GM12891 (cell line): ENCODE results near the gene GSDMA.
A peak's percentile ranks its signal among the peaks of the same experiment; 100 is the strongest.

ENCODE experiments used
- DNase-seq: peaks from one replicate; pipeline ENCODE4 v3.0.0; 2011; ENCODE audit warnings: low spot score; ENCODE audit not compliant: insufficient read length
- FAIRE-seq: peaks from 2 replicates; lab custom pipeline; 2011; peaks lifted over from hg19 to GRCh38; lab: Jason Lieb, UNC
- PAX5 ChIP-seq: IDR thresholded peaks from 2 replicates; pipeline ENCODE4 v1.6.1; 2011; ENCODE audit warnings: low read length, moderate library complexity, mild to moderate bottlenecking; ENCODE audit not compliant: insufficient read depth, severe bottlenecking
- POLR2A ChIP-seq: IDR thresholded peaks from 2 replicates; pipeline ENCODE4 v1.6.1; 2011; ENCODE audit warnings: low read depth, low read length, control low read depth
- POLR2AphosphoS5 ChIP-seq: IDR thresholded peaks from 2 replicates; pipeline ENCODE4 v1.6.1; 2011; ENCODE audit warnings: low read depth, low read length, control low read depth
- POU2F2 ChIP-seq: IDR thresholded peaks from 2 replicates; pipeline ENCODE4 v1.6.1; 2011; ENCODE audit warnings: low read depth, mild to moderate bottlenecking, control low read depth, low read length, moderate library complexity
- SPI1 ChIP-seq: IDR thresholded peaks from 2 replicates; pipeline ENCODE4 v1.6.1; 2011; ENCODE audit warnings: low read depth, low read length, control low read depth
- TAF1 ChIP-seq: IDR thresholded peaks from 2 replicates; pipeline ENCODE4 v1.6.1; 2011; ENCODE audit warnings: low read depth, low read length, control low read depth

Gene GSDMA

GRCh38 chr17:40021451-40021971 lies 58.7 kb downstream of the GSDMA start:
- no peak for DNase-seq
- no peak for TF ChIP-seq POU2F2
- TF ChIP-seq SPI1, result no peak
- TF ChIP-seq POLR2A, result no peak
- TF ChIP-seq POLR2AphosphoS5, result no peak
- no peak for TF ChIP-seq PAX5
- TF ChIP-seq TAF1, result no peak
- no peak for FAIRE-seq

GRCh38 chr17:40022497-40022896 lies 59.7 kb downstream of the GSDMA start:
- FAIRE-seq (no peak), DNase-seq (no peak)
- TF ChIP-seq POLR2AphosphoS5, result no peak

- FAIRE-seq, result no peak
- TF ChIP-seq SPI1, result no peak
- TF ChIP-seq PAX5, result no peak
- DNase-seq, result no peak
Observed at GRCh38 chr17:40022961-40023541, 60.2 kb downstream of the GSDMA start.

- no peak for TF ChIP-seq POU2F2
- TF ChIP-seq TAF1, result no peak
- TF ChIP-seq PAX5, result no peak
- TF ChIP-seq SPI1, result no peak
- no peak for TF ChIP-seq POLR2A
- TF ChIP-seq POLR2AphosphoS5, result no peak
- no peak for DNase-seq
- FAIRE-seq, result no peak
Observed at GRCh38 chr17:40023590-40024292, 60.9 kb downstream of the GSDMA start.

- TF ChIP-seq POLR2A (no peak), POLR2AphosphoS5 (no peak), SPI1 (no peak)
- FAIRE-seq (no peak), DNase-seq (no peak)
Observed at GRCh38 chr17:40024901-40025300, 62.1 kb downstream of the GSDMA start.

- no peak for FAIRE-seq
- TF ChIP-seq PAX5, result no peak
- TF ChIP-seq TAF1, result no peak
- TF ChIP-seq SPI1, result no peak
- no peak for TF ChIP-seq POU2F2
Observed at GRCh38 chr17:40025559-40025958, 62.8 kb downstream of the GSDMA start.

GRCh38 chr17:40025991-40026815 lies 63.4 kb downstream of the GSDMA start:
- no peak for DNase-seq
- FAIRE-seq, result peak; percentile 50
- no peak for TF ChIP-seq PAX5
- no peak for TF ChIP-seq TAF1
- TF ChIP-seq SPI1, result no peak
- TF ChIP-seq POLR2A, result no peak
- no peak for TF ChIP-seq POU2F2

More at GRCh38 chr17:40025559-40025958, 62.8 kb downstream of the GSDMA start:
- DNase-seq, result no peak

GRCh38 chr17:40026816-40027613 lies 64.2 kb downstream of the GSDMA start:
- no peak for TF ChIP-seq TAF1
- TF ChIP-seq POLR2A, result no peak
- no peak for TF ChIP-seq POLR2AphosphoS5
- TF ChIP-seq PAX5, result no peak
- TF ChIP-seq POU2F2, result no peak
- no peak for TF ChIP-seq SPI1
- FAIRE-seq, result peak; percentile 90
- peak; percentile 96 for DNase-seq
